A549 (cell line): ENCODE data around the gene INKA1. TPM values are rescaled to one million over a fixed set of nuclear protein-coding genes. Genes with fewer than 3 reads are reported as not detected.

Source experiments
- ATAC-seq, 2 experiments: fragments of 200-7000 bp in 1 of 2; fragments of >200 bp in 1 of 2; cut with Nextera tagmentation in 1 of 2; cut with Tn5 transposase in 1 of 2; 3 replicates each; pipeline versions ENCODE4 v1.8.0 to v1.9.1; 2018 to 2020; ENCODE audit warnings: mild to moderate bottlenecking in 1 of 2, moderate library complexity in 1 of 2
- CTCF ChIA-PET: fragments of 300-600 bp; sonication (Branson Sonifier 250); formaldehyde crosslinking; extraction: SDS; loops from one replicate; lab custom pipeline; 2021; ENCODE audit warnings: antibody characterized with exemption, inconsistent platforms; lab: Yijun Ruan, JAX
- POLR2A ChIA-PET: fragments of 350-600 bp; formaldehyde crosslinking; extraction: SDS; loops from one replicate; lab custom pipeline; 2021; ENCODE audit warnings: antibody characterized with exemption, inconsistent platforms; lab: Yijun Ruan, JAX
- DNase-seq, 2 experiments: peaks; one replicate each; pipeline versions ENCODE4 v3.0.0 to v3.0.0-alpha.2; 2011 to 2016; ENCODE audit warnings: low read depth in 1 of 2, low spot score in 1 of 2
- FAIRE-seq: peaks from 2 replicates; lab custom pipeline; 2011; peaks lifted over from hg19 to GRCh38; lab: Jason Lieb, UNC
- H3K27ac ChIP-seq, 2 experiments: fragments of >200 bp; sonication (Bioruptor Twin); formaldehyde crosslinking; 3 replicates each; pipeline ENCODE4 v1.5.1; 2016 to 2017
- H3K4me1 ChIP-seq: fragments of >200 bp; sonication (Bioruptor Twin); formaldehyde crosslinking; 3 replicates; pipeline ENCODE4 v1.6.1; 2016
- H3K4me2 ChIP-seq: fragments of >200 bp; sonication (Bioruptor Twin); formaldehyde crosslinking; 3 replicates; pipeline ENCODE4 v1.6.1; 2016
- H3K4me3 ChIP-seq: fragments of >200 bp; sonication (Bioruptor Twin); formaldehyde crosslinking; 3 replicates; pipeline ENCODE4 v1.5.1; 2016
- H3K9me3 ChIP-seq: fragments of >200 bp; sonication (Bioruptor Twin); formaldehyde crosslinking; 3 replicates; pipeline ENCODE4 v1.6.1; 2016
- CBX8 ChIP-seq: fragments of 200-600 bp; sonication (generic); IDR thresholded peaks from 2 replicates; pipeline ENCODE4 v1.6.1; 2016
- GATA3 ChIP-seq: IDR thresholded peaks from 2 replicates; pipeline ENCODE4 v1.6.1; 2012; ENCODE audit warnings: borderline replicate concordance
- HOXB13 ChIP-seq: fragments of 250-450 bp; sonication (Bioruptor Pico); IDR thresholded peaks from 2 replicates; pipeline ENCODE4 v1.5.0; 2020; ENCODE audit warnings: low read depth, mild to moderate bottlenecking, moderate library complexity
- MAFK ChIP-seq: fragments of 450-650 bp; IDR thresholded peaks from 2 replicates; pipeline ENCODE4 v1.6.1; 2014; ENCODE audit not compliant: partially characterized antibody
- MYC ChIP-seq: IDR thresholded peaks from 2 replicates; pipeline ENCODE4 v1.6.1; 2012; ENCODE audit warnings: mild to moderate bottlenecking, inconsistent platforms, low read length, improper control_type of control experiment, borderline replicate concordance
- PHF8 ChIP-seq: fragments of 200-600 bp; sonication (generic); IDR thresholded peaks from 2 replicates; pipeline ENCODE4 v1.6.1; 2016; ENCODE audit warnings: low read depth, mild to moderate bottlenecking, antibody characterized with exemption, moderate library complexity, borderline replicate concordance
- RCOR1 ChIP-seq: fragments of 150-350 bp; IDR thresholded peaks from 2 replicates; pipeline ENCODE4 v1.6.1; 2014; ENCODE audit warnings: antibody characterized with exemption, low read length, low read depth
- RFX5 ChIP-seq: fragments of 450-650 bp; IDR thresholded peaks from 2 replicates; pipeline ENCODE4 v1.7.1; 2014; ENCODE audit warnings: antibody characterized with exemption, mild to moderate bottlenecking, moderate library complexity
- RNF2 ChIP-seq: fragments of 200-600 bp; sonication (generic); IDR thresholded peaks from 2 replicates; pipeline ENCODE4 v1.6.1; 2016; ENCODE audit warnings: low read depth, mild to moderate bottlenecking, antibody characterized with exemption, moderate library complexity, borderline replicate concordance
- TFCP2L1 ChIP-seq: fragments of 250-450 bp; sonication (Bioruptor Pico); IDR thresholded peaks from 2 replicates; pipeline ENCODE4 v1.5.0; 2021; ENCODE audit warnings: mild to moderate bottlenecking
- ZC3H11A ChIP-seq: fragments of 450-650 bp; IDR thresholded peaks from 2 replicates; pipeline ENCODE4 v1.6.1; 2014; ENCODE audit warnings: antibody characterized with exemption, mild to moderate bottlenecking
- ZFP36 ChIP-seq: fragments of 450-650 bp; IDR thresholded peaks from 2 replicates; pipeline ENCODE4 v1.6.1; 2014; ENCODE audit warnings: borderline replicate concordance; ENCODE audit not compliant: partially characterized antibody
- ZNF302 ChIP-seq: fragments of 250-450 bp; sonication (Bioruptor Pico); IDR thresholded peaks from 2 replicates; pipeline ENCODE4 v1.9.0; 2021; ENCODE audit warnings: inconsistent platforms, mild to moderate bottlenecking, moderate library complexity
- ZSCAN20 ChIP-seq: fragments of 250-450 bp; sonication (Bioruptor Pico); IDR thresholded peaks from 2 replicates; pipeline ENCODE4 v1.8.0; 2022; ENCODE audit warnings: mild to moderate bottlenecking, moderate library complexity
- WGBS: methylation state at CpG from one replicate; pipeline ENCODE4 v1.1.6; 2017; ENCODE audit errors: missing lambda C conversion rate; 5-methylcytosine and 5-hydroxymethylcytosine counted together
- polyA plus RNA-seq, 4 experiments: library from polyadenylated mRNA; depleted of rRNA in 3 of 4; stranded (reverse); fragments of >200 nt; fragmentation: RNase III in 1 of 4; extraction: RNeasy Plus Mini Kit Qiagen cat#74134 plus additional on column Dnase treatment in 1 of 4; gene quantifications; 2 replicates in 3 of 4; 3 replicates in 1 of 4; pipeline ENCODE4 v1.2.3, GENCODE V29; 2011 to 2017
- TF ChIP-seq, protein P1 (sequence below): fragments of >200 bp; sonication (Bioruptor Twin); formaldehyde crosslinking; IDR thresholded peaks from 2 replicates; pipeline ENCODE4 v1.6.1; 2016
- TF ChIP-seq, protein P2 (sequence below): fragments of 200-600 bp; sonication (generic); IDR thresholded peaks from 2 replicates; pipeline ENCODE4 v1.6.1; 2016; ENCODE audit warnings: antibody characterized with exemption, mild to moderate bottlenecking, moderate library complexity
- TF ChIP-seq, protein P3 (sequence below): fragments of 250-450 bp; sonication (Bioruptor Pico); IDR thresholded peaks from 2 replicates; pipeline ENCODE4 v1.5.0; 2020; ENCODE audit warnings: low read depth, mild to moderate bottlenecking, moderate library complexity

INKA1 gene
- polyA plus RNA-seq, 2 of the 4 experiments (the other 2 are of a cell fraction): 0.39 to 0.74 TPM

DNA sequence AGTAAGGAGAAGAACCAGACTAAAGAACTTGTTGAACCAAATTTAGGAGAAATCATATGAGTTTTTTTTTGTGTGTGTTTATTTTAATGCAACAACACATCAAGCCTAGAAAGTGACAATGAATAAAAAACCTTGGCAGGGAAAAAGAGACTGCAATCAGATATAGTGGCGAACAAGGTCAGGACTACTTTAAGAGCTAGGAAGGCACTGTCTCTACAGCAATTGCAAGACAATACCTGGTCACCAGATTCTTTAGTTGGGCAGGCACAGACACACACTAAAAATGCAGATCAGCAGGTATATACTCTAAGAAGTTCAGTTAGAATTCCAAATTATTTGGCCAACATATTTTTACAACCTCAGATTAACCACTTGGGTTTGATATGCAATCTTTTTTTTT is 48.5 kb upstream of the INKA1 start:
- H3K9me3 ChIP-seq: no peaks in the 10 kb centered on the region
- no peak overlapping the region for H3K27ac ChIP-seq
- peaks cover 14% of the 10 kb centered on the region; the same call in 2 of the 3 replicates for H3K4me1 ChIP-seq
- no peak overlapping the region for H3K4me3 ChIP-seq
- DNase-seq: no peak
- FAIRE-seq: no peak
- CTCF ChIA-PET: no interaction called here
- no peak overlapping the region for H3K4me2 ChIP-seq
- POLR2A ChIA-PET: no interaction called here
- TF ChIP-seq TFCP2L1 (CRISPR knock-in tag) (no peak), ZNF302 (CRISPR knock-in tag) (no peak), PHF8 (no peak), GATA3 (no peak), RFX5 (no peak), ZFP36 (no peak), ZSCAN20 (no peak), CBX8 (no peak), RNF2 (no peak), ZC3H11A (no peak), RCOR1 (no peak), HOXB13 (CRISPR knock-in tag) (no peak), MYC (no peak), MAFK (no peak)
- TF ChIP-seq, protein P1, sequence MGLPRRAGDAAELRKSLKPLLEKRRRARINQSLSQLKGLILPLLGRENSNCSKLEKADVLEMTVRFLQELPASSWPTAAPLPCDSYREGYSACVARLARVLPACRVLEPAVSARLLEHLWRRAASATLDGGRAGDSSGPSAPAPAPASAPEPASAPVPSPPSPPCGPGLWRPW: no peak
- 83% methylated on average over 1 of the region's 1 CpG for WGBS
- no peak for ATAC-seq

DNA sequence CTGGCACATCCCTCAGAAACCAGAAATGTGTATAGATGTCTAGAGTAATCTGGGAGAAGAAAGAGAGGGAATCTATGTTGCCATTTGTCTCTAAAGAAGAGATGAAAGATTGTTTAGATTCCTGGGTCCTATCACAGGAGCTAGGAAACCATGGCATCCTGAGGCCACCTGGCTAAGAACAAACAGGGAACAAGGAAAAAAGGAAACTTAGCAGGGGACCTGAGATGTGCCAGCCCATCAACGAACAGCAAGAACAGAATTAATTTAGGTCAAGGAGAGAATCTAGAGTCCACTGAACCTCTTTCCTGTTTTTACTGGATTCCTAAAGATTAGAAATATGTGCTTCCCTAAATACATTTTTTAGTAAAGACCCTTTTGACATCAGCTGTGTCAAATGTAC is 47.0 kb upstream of the INKA1 start:
- Histone ChIP-seq H3K4me2 (no peak overlapping the region), H3K4me3 (no peak overlapping the region), H3K4me1 (peaks cover 3% of the 10 kb centered on the region; the same call in 2 of the 3 replicates), H3K27ac (no peak overlapping the region), H3K9me3 (no peaks in the 10 kb centered on the region)
- WGBS: 72% methylated on average over 1 of the region's 1 CpG
- TF ChIP-seq ZC3H11A (no peak), ZSCAN20 (no peak), MAFK (no peak)
- FAIRE-seq: no peak
- DNase-seq: no peak
- no peak for ATAC-seq
- ChIA-PET POLR2A (no interaction called here), CTCF (no interaction called here)

DNA sequence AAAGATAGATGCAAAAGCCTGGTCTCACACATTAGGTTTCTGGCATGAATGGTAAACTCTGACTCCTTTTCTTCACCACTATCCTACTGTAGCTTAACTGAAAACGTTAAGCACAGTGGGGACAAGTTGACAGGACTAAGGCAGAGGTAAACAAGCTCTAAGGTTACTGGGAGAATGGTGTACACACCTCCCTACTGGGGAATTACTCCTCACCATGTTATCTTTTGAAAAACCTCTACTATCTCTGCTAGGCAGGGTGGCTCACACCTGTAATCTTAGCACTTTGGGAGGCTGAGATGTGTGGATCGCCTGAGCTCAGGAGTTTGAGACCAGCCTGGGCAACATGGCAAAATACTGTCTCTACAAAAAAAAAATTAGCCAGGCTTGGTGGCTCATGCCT is 45.9 kb upstream of the INKA1 start:
- no peaks in the 10 kb centered on the region for H3K9me3 ChIP-seq
- no peak overlapping the region for H3K4me2 ChIP-seq
- H3K27ac ChIP-seq: no peak overlapping the region
- DNase-seq (no peak), FAIRE-seq (no peak), ATAC-seq (no peak)
- ChIA-PET CTCF (interaction anchor here (0.9 kb wide), 1 partner anchor 45 kb away, joined by 3 read pairs; no protein-coding TSS in a partner anchor), POLR2A (no interaction called here)
- TF ChIP-seq, protein P2, sequence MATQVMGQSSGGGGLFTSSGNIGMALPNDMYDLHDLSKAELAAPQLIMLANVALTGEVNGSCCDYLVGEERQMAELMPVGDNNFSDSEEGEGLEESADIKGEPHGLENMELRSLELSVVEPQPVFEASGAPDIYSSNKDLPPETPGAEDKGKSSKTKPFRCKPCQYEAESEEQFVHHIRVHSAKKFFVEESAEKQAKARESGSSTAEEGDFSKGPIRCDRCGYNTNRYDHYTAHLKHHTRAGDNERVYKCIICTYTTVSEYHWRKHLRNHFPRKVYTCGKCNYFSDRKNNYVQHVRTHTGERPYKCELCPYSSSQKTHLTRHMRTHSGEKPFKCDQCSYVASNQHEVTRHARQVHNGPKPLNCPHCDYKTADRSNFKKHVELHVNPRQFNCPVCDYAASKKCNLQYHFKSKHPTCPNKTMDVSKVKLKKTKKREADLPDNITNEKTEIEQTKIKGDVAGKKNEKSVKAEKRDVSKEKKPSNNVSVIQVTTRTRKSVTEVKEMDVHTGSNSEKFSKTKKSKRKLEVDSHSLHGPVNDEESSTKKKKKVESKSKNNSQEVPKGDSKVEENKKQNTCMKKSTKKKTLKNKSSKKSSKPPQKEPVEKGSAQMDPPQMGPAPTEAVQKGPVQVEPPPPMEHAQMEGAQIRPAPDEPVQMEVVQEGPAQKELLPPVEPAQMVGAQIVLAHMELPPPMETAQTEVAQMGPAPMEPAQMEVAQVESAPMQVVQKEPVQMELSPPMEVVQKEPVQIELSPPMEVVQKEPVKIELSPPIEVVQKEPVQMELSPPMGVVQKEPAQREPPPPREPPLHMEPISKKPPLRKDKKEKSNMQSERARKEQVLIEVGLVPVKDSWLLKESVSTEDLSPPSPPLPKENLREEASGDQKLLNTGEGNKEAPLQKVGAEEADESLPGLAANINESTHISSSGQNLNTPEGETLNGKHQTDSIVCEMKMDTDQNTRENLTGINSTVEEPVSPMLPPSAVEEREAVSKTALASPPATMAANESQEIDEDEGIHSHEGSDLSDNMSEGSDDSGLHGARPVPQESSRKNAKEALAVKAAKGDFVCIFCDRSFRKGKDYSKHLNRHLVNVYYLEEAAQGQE: no peak
- TF ChIP-seq, protein P3, sequence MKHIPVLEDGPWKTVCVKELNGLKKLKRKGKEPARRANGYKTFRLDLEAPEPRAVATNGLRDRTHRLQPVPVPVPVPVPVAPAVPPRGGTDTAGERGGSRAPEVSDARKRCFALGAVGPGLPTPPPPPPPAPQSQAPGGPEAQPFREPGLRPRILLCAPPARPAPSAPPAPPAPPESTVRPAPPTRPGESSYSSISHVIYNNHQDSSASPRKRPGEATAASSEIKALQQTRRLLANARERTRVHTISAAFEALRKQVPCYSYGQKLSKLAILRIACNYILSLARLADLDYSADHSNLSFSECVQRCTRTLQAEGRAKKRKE (CRISPR knock-in tag): no peak
- 81% methylated on average over 2 of the region's 2 CpGs for WGBS
- no peaks in the 10 kb centered on the region for H3K4me1 ChIP-seq
- H3K4me3 ChIP-seq: no peak overlapping the region
